Stimulated activated CD8-positive, alpha-beta memory T cell treated with anti-CD3 and anti-CD28 coated beads, Interleukin-2, amount 100 ng/mL, for 1 hour (primary cell): ENCODE results near the gene DPYD.

Experiments used
- DNase-seq, 2 donors: peaks; one replicate each; pipeline ENCODE4 v3.0.0-alpha.2; 2020; ENCODE audit warnings: low read depth in 2 of 2

Gene DPYD

GRCh38 chr1:97044159-97044760 lies 876.6 kb downstream of the DPYD start:
- no peak for DNase-seq

- DNase-seq, result no peak
Measured at GRCh38 chr1:97042551-97042950, 878.3 kb downstream of the DPYD start.

- no peak for DNase-seq
Measured at GRCh38 chr1:97041026-97041425, 879.8 kb downstream of the DPYD start.

- no peak for DNase-seq
Measured at GRCh38 chr1:97038410-97038809, 882.4 kb downstream of the DPYD start.

- no peak for DNase-seq
Measured at GRCh38 chr1:97034651-97035050, 886.2 kb downstream of the DPYD start.

GRCh38 chr1:97033949-97034348 lies 886.9 kb downstream of the DPYD start:
- no peak for DNase-seq
